ENCODE measurements around the gene GALM. TPM values are rescaled to one million over a fixed set of nuclear protein-coding genes. Genes with fewer than 3 reads are reported as not detected.
A peak's percentile ranks its signal among the peaks of the same experiment; 100 is the strongest.

Gene GALM
- total RNA-seq = 10 to 100 TPM; 14.3 to 29.4 (median 17.3) TPM
- total RNA-seq (2013) = 32.2 TPM
- total RNA-seq = 7.2 to 183 (median 32.8) reads per million in 29 experiments

- ChIA-PET POLR2A (interaction anchor here (0.5 to 2.5 kb wide), 10 partner anchors 12 to 85 kb away, joined by 3 to 18 read pairs (median 4); partner anchors contain the start of gene SRSF7 (in 2 of the 2)), CTCF (interaction anchor here in 1 of 2 donors (1.0 to 3.0 kb wide), 6 partner anchors 16 to 85 kb away, joined by 3 to 27 read pairs (median 11); partner anchors contain the start of gene SRSF7)
- Mint-ChIP-seq H3K36me3 (peaks cover 8% of the 10 kb centered on the region), H3K4me1 (peaks cover 43 to 68% (median 55%) of the 10 kb centered on the region in 3 donors), H3K9me3 (no peaks in the 10 kb centered on the region), H3K4me3 (peak within 1 kb of the TSS; percentile 85 to 91 (median 90)), H3K27ac (peak within 1 kb of the TSS; percentile 97 to 99), H3K27me3 (no peaks in the 10 kb centered on the region)
- WGBS (ENCODE audit: insufficient coverage) = 3% methylated on average over 20 of the region's 26 CpGs
- H3K27ac ChIP-seq (ENCODE audit: low read length) = peak within 1 kb of the TSS; percentile 79
- no peaks in the 10 kb centered on the region for H3K36me3 ChIP-seq (ENCODE audit: control insufficient read depth in 2 of 2, extremely low read depth in 1 of 2, insufficient read depth in 1 of 2, low read length in 1 of 2)
- ATAC-seq (replicated peaks in 1 of 4) = peak; percentile 35 to 49 (median 46)
- H3K4me3 ChIP-seq (ENCODE audit: control insufficient read depth in 1 of 2, extremely low read depth in 1 of 2, low read length in 1 of 2) = peak within 1 kb of the TSS; percentile 70 to 95
- DNase-seq = peak in 28 of 35 experiments; percentile 10 to 69 (median 33)
- H3K27me3 ChIP-seq (replicated peaks in 1 of 2; ENCODE audit: control insufficient read depth in 2 of 2, extremely low read depth in 1 of 2, insufficient read depth in 2 of 2, low read length in 1 of 2) = no peaks in the 10 kb centered on the region
- H3K4me1 ChIP-seq (ENCODE audit: control insufficient read depth in 1 of 2, extremely low read depth in 1 of 2, insufficient read depth in 2 of 2, low read length in 2 of 2) = peaks cover 13 to 54% of the 10 kb centered on the region in 2 experiments
- H3K9me3 ChIP-seq = no peaks in the 10 kb centered on the region
Observed at GRCh38 chr2:38665854-38666555, at the start of gene GALM. Gene GALM, plus strand, starts transcription at chr2:38666114. Its CDS starts 48 bp downstream, at chr2:38666162.

GRCh38 chr2:38617301-38617700, 48.6 kb upstream of the GALM start:
- no peak overlapping the region for H3K4me3 ChIP-seq (ENCODE audit: control insufficient read depth in 1 of 2, extremely low read depth in 1 of 2, low read length in 1 of 2)
- Mint-ChIP-seq H3K9me3 (peaks cover 0 to 3% (median 0%) of the 10 kb centered on the region in 3 donors), H3K27me3 (peaks cover 0 to 9% of the 10 kb centered on the region in 2 donors), H3K27ac (no peak overlapping the region), H3K36me3 (no peaks in the 10 kb centered on the region), H3K4me1 (peaks cover 0 to 7% (median 6%) of the 10 kb centered on the region in 3 donors), H3K4me3 (no peak overlapping the region)
- no peak for DNase-seq
- H3K9me3 ChIP-seq = no peaks in the 10 kb centered on the region
- ChIA-PET CTCF (interaction anchor here (0.7 to 1.8 kb wide), 5 partner anchors 11 to 55 kb away, joined by 3 to 6 read pairs (median 4); no protein-coding TSS in a partner anchor), POLR2A (interaction anchor here in 1 of 2 donors (0.6 kb wide), 1 partner anchor 252 kb away, joined by 4 read pairs; no protein-coding TSS in a partner anchor)
- H3K27me3 ChIP-seq (replicated peaks in 1 of 2; ENCODE audit: control insufficient read depth in 2 of 2, extremely low read depth in 1 of 2, insufficient read depth in 2 of 2, low read length in 1 of 2) = no peaks in the 10 kb centered on the region
- H3K27ac ChIP-seq (ENCODE audit: low read length) = no peak overlapping the region
- 86% methylated on average over 2 of the region's 3 CpGs for WGBS (ENCODE audit: insufficient coverage)
- H3K36me3 ChIP-seq (ENCODE audit: control insufficient read depth in 2 of 2, extremely low read depth in 1 of 2, insufficient read depth in 1 of 2, low read length in 1 of 2) = no peaks in the 10 kb centered on the region
- H3K4me1 ChIP-seq (ENCODE audit: control insufficient read depth in 1 of 2, extremely low read depth in 1 of 2, insufficient read depth in 2 of 2, low read length in 2 of 2) = no peaks in the 10 kb centered on the region
- ATAC-seq (replicated peaks in 1 of 4) = no peak

GRCh38 chr2:38619458-38620164, 46.3 kb upstream of the GALM start:
- Histone ChIP-seq H3K4me3 (ENCODE audit: control insufficient read depth in 1 of 2, extremely low read depth in 1 of 2, low read length in 1 of 2) (no peak overlapping the region), H3K27me3 (replicated peaks in 1 of 2; ENCODE audit: control insufficient read depth in 2 of 2, extremely low read depth in 1 of 2, insufficient read depth in 2 of 2, low read length in 1 of 2) (no peaks in the 10 kb centered on the region), H3K9me3 (no peaks in the 10 kb centered on the region), H3K27ac (ENCODE audit: low read length) (no peak overlapping the region), H3K36me3 (ENCODE audit: control insufficient read depth in 2 of 2, extremely low read depth in 1 of 2, insufficient read depth in 1 of 2, low read length in 1 of 2) (no peaks in the 10 kb centered on the region), H3K4me1 (ENCODE audit: control insufficient read depth in 1 of 2, extremely low read depth in 1 of 2, insufficient read depth in 2 of 2, low read length in 2 of 2) (no peaks in the 10 kb centered on the region)
- ChIA-PET CTCF (no interaction called here), POLR2A (interaction anchor here in 1 of 2 donors (0.7 kb wide), 1 partner anchor 309 kb away, joined by 7 read pairs; no protein-coding TSS in a partner anchor)
- 100% methylated on average over 3 of the region's 4 CpGs for WGBS (ENCODE audit: insufficient coverage)
- peaks cover 0 to 5% of the 10 kb centered on the region in 2 donors for H3K27me3 Mint-ChIP-seq
- no peak overlapping the region for H3K4me3 Mint-ChIP-seq
- no peak overlapping the region for H3K27ac Mint-ChIP-seq
- H3K36me3 Mint-ChIP-seq = no peaks in the 10 kb centered on the region
- DNase-seq (no peak), ATAC-seq (replicated peaks in 1 of 4) (no peak)
- peaks cover 0 to 3% (median 0%) of the 10 kb centered on the region in 3 donors for H3K4me1 Mint-ChIP-seq
- peaks cover 0 to 3% (median 0%) of the 10 kb centered on the region in 3 donors for H3K9me3 Mint-ChIP-seq

- Mint-ChIP-seq H3K36me3 (no peaks in the 10 kb centered on the region), H3K27ac (no peak overlapping the region), H3K4me3 (no peak overlapping the region), H3K4me1 (peaks cover 0 to 7% (median 4%) of the 10 kb centered on the region in 3 donors), H3K27me3 (peaks cover 0 to 5% of the 10 kb centered on the region in 2 donors), H3K9me3 (peaks cover 0 to 3% (median 0%) of the 10 kb centered on the region in 3 donors)
- no peak overlapping the region for H3K27ac ChIP-seq (ENCODE audit: low read length)
- 40% methylated on average over 2 of the region's 7 CpGs for WGBS (ENCODE audit: insufficient coverage)
- DNase-seq = no peak
- no peak overlapping the region for H3K4me3 ChIP-seq (ENCODE audit: control insufficient read depth in 1 of 2, extremely low read depth in 1 of 2, low read length in 1 of 2)
- POLR2A ChIA-PET = interaction anchor here (0.5 to 0.7 kb wide), 2 partner anchors 164 to 309 kb away, joined by 4 to 7 read pairs; no protein-coding TSS in a partner anchor
- H3K4me1 ChIP-seq (ENCODE audit: control insufficient read depth in 1 of 2, extremely low read depth in 1 of 2, insufficient read depth in 2 of 2, low read length in 2 of 2) = no peaks in the 10 kb centered on the region
- no peaks in the 10 kb centered on the region for H3K9me3 ChIP-seq
- CTCF ChIA-PET = no interaction called here
- ATAC-seq (replicated peaks in 1 of 4) = no peak
- H3K36me3 ChIP-seq (ENCODE audit: control insufficient read depth in 2 of 2, extremely low read depth in 1 of 2, insufficient read depth in 1 of 2, low read length in 1 of 2) = no peaks in the 10 kb centered on the region
- no peaks in the 10 kb centered on the region for H3K27me3 ChIP-seq (replicated peaks in 1 of 2; ENCODE audit: control insufficient read depth in 2 of 2, extremely low read depth in 1 of 2, insufficient read depth in 2 of 2, low read length in 1 of 2)
Observed at GRCh38 chr2:38620282-38620977, 45.5 kb upstream of the GALM start.

GRCh38 chr2:38621018-38621417, 44.9 kb upstream of the GALM start:
- no peak for ATAC-seq (replicated peaks in 1 of 4)
- Mint-ChIP-seq H3K9me3 (peaks cover 0 to 3% (median 0%) of the 10 kb centered on the region in 3 donors), H3K27me3 (peaks cover 0 to 5% of the 10 kb centered on the region in 2 donors), H3K4me1 (peaks cover 2 to 11% (median 6%) of the 10 kb centered on the region in 3 donors), H3K4me3 (no peak overlapping the region), H3K27ac (no peak overlapping the region), H3K36me3 (no peaks in the 10 kb centered on the region)
- H3K9me3 ChIP-seq = no peaks in the 10 kb centered on the region
- peaks cover 1 to 3% of the 10 kb centered on the region in 2 experiments for H3K4me1 ChIP-seq (ENCODE audit: control insufficient read depth in 1 of 2, extremely low read depth in 1 of 2, insufficient read depth in 2 of 2, low read length in 2 of 2)
- POLR2A ChIA-PET = no interaction called here
- no peak overlapping the region for H3K27ac ChIP-seq (ENCODE audit: low read length)
- no peak for DNase-seq
- no peaks in the 10 kb centered on the region for H3K27me3 ChIP-seq (replicated peaks in 1 of 2; ENCODE audit: control insufficient read depth in 2 of 2, extremely low read depth in 1 of 2, insufficient read depth in 2 of 2, low read length in 1 of 2)
- CTCF ChIA-PET = no interaction called here
- H3K4me3 ChIP-seq (ENCODE audit: control insufficient read depth in 1 of 2, extremely low read depth in 1 of 2, low read length in 1 of 2) = no peak overlapping the region
- H3K36me3 ChIP-seq (ENCODE audit: control insufficient read depth in 2 of 2, extremely low read depth in 1 of 2, insufficient read depth in 1 of 2, low read length in 1 of 2) = no peaks in the 10 kb centered on the region

GRCh38 chr2:38622210-38622609, 43.7 kb upstream of the GALM start:
- Histone ChIP-seq H3K27ac (ENCODE audit: low read length) (no peak overlapping the region), H3K27me3 (replicated peaks in 1 of 2; ENCODE audit: control insufficient read depth in 2 of 2, extremely low read depth in 1 of 2, insufficient read depth in 2 of 2, low read length in 1 of 2) (no peaks in the 10 kb centered on the region), H3K4me3 (ENCODE audit: control insufficient read depth in 1 of 2, extremely low read depth in 1 of 2, low read length in 1 of 2) (no peak overlapping the region), H3K4me1 (ENCODE audit: control insufficient read depth in 1 of 2, extremely low read depth in 1 of 2, insufficient read depth in 2 of 2, low read length in 2 of 2) (peaks cover 4 to 15% of the 10 kb centered on the region in 2 experiments), H3K9me3 (no peaks in the 10 kb centered on the region), H3K36me3 (ENCODE audit: control insufficient read depth in 2 of 2, extremely low read depth in 1 of 2, insufficient read depth in 1 of 2, low read length in 1 of 2) (no peaks in the 10 kb centered on the region)
- DNase-seq (no peak), ATAC-seq (replicated peaks in 1 of 4) (no peak)
- Mint-ChIP-seq H3K9me3 (peaks cover 0 to 3% (median 0%) of the 10 kb centered on the region in 3 donors), H3K4me3 (no peak overlapping the region), H3K27me3 (peaks cover 0 to 1% of the 10 kb centered on the region in 2 donors), H3K27ac (no peak overlapping the region), H3K4me1 (peaks cover 14 to 23% (median 18%) of the 10 kb centered on the region in 3 donors), H3K36me3 (no peaks in the 10 kb centered on the region)
- POLR2A ChIA-PET = no interaction called here
- CTCF ChIA-PET = no interaction called here
- whole genome bisulfite sequencing (ENCODE audit: insufficient coverage) = no CpG with 5 or more reads among the region's 3 CpGs
